HG02938 (cell line): Measurements from ENCODE around the gene HSDL1.

Source experiments
- ATAC-seq: cut with Tn5 transposase; IDR thresholded peaks from one replicate; pipeline ENCODE4 v1.9.1; 2021; ENCODE audit warnings: mild to moderate bottlenecking, moderate library complexity; ENCODE audit not compliant: unreplicated experiment

HSDL1 gene

DNA sequence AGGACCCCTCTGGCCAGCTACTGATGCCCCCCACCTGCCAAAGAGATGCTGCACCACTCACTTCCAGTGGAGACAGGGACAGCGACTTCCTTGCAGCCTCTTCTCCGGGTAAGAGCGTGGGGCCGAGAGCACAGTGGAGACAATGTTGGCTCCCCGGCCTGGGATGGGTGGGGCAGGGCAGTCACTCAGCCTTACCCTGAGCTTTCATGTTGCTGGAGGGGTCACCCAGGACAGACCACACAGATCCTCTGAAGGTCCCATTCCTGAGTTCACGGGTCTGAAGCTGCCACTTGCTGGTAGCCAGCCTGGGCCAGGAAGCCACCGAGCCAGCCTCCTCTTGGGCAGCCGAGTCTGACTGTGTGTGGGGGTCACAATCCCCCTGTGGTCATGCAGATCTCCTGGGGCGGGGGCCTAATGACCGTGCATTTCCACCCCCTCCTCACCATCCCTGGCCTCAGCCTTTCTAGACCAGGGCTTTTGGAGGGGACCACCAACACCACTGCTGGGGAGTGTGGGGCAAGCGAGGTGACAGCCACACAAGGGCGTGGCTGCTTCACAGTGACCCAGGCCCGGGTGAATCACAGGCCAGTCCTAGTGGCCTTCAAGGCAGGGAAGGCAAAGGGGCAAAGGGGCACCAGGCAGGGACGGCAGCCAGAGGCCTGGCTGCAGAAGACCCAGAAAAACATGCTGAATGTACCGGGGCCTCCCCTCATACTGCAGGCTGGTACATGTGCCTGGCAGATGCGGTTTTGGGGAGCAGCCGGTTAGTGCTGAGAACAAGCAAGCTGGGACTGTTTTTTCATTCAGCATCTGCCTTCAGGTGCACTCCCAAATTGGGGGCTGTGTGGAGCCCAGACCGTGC lies 31.4 kb upstream of the HSDL1 start:
- no peak for ATAC-seq

GRCh38 chr16:84175350-84176081 lies 30.5 kb upstream of the HSDL1 start:
- ATAC-seq, result peak; percentile 85

DNA sequence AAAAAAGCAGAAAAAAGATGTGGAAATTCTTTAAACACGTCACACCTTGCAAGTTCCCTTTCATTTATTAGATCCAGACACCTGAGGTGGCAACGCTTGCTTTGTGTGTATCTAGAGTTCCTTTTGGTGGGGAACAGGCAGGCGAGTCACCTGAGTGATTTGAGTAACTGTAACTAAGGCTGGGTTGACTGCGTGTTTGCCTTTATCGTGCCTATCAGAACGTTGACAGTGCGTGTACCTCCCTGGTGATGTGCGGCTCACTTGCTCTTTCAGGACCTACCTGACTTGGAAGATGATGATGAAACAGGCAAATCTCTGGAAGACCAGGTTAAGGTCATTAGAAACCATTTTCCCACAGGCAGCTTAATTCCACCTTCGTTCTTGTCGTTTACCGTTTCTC lies 29.4 kb upstream of the HSDL1 start:
- no peak for ATAC-seq

GRCh38 chr16:84169765-84170310 lies 24.9 kb upstream of the HSDL1 start:
- ATAC-seq, result no peak

- ATAC-seq, result no peak
These were observed 22.1 kb upstream of the HSDL1 start for GRCh38 chr16:84166796-84167695.

DNA sequence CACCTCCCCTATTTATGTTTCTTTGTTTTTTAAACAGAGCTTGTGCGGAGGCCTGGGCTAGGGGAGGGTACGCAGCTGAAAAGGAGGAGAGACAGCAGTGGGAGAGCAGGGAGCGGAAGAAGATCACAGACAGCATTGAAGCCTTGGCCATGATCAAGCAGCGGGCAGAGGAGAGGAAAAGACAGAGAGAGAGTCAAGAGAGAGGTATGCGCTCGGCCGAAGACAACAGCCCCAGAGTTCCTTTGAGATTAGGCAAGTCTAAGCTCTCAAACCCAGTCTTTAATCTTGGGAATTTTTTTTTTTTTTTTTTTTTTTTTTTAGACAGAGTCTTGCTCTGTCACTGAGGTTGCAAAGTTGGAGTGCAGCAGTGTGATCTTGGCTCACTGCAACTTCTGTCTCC lies 20.8 kb upstream of the HSDL1 start:
- ATAC-seq, result no peak

DNA sequence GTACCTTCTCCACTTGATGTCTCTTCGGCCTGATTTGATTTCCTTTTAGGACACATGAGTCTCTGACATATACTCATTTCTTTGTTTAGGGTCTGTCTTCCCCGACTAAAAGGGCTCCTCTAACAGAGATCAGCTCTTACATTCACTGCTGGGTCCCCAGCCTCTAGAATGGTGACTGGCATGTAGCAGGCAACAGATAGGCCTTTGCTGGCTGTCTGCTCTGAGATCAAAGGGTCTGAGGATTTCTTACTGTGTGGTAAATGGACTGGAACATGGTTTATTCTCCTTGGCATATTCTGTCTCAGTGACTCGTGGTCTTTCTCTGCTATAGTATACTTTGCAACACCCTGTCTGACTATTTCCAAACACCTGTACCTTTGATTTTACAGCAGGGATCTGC lies 16.8 kb upstream of the HSDL1 start:
- ATAC-seq, result no peak

- no peak for ATAC-seq
These were observed 16.1 kb upstream of the HSDL1 start for GRCh38 chr16:84161037-84161436.

DNA sequence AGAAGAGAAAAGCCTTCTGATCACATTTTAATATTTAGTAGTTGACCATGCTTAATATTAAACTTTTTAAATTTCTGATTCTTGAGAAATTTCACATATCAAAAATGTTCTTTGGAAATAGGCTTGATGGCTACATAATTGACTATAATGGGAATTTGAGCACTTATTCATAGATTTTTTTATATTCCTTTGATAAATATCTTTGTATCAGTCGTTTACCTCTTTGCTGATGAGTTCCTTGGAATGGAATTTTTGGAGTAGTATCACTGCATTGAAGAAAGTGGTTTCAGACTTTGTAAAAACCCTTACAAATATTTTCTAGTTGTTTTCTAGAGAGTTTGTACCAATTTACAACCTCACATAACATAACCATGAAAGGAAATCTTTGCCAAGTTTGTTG lies 14.8 kb upstream of the HSDL1 start:
- ATAC-seq, result no peak

DNA sequence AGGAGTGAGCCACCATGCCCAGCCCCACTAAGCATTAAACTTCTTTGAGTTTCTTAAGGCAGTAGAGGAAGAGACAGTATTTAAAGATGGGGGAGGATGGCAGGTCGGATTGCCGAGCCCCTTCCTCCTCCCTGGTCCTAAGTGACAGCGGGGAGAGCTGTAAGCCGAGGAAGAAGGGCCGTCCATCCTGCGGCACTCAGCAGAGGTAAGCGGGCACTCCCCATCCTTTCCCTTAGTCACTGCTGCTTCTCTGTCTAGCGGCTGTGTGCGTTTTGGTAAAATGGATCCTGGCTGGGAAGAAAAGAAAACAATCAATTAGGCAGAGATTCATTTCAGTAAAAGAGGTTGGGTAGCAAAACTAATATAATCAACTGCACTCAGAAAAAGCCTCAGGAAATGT lies 14.0 kb upstream of the HSDL1 start:
- ATAC-seq, result no peak

- ATAC-seq, result no peak
These were observed 11.4 kb upstream of the HSDL1 start for GRCh38 chr16:84156342-84156784.

GRCh38 chr16:84155771-84156170 lies 10.8 kb upstream of the HSDL1 start:
- no peak for ATAC-seq

DNA sequence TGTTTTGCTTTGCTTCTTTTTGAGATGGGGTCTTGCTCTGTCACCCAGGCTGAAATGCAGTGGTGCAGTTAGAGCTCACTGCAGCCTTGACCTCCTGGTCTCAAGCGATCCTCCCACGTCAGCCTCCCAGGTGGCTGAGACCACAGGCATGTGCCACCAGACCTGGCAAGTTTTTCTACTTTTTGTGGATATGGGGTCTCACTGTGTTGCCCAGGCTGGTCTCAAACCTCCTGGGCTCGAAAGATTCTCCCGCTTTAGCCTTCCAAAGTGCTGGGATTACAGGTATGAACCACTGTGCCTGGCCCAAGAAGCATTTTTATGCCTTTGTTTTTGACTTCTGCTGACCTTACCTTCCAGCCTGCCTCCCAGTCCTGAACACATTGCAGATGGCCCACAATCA lies 10.2 kb upstream of the HSDL1 start:
- no peak for ATAC-seq

- no peak for ATAC-seq
These were observed 8.8 kb upstream of the HSDL1 start for GRCh38 chr16:84153660-84154214.

- no peak for ATAC-seq
These were observed 5.9 kb upstream of the HSDL1 start for GRCh38 chr16:84150926-84151325.

DNA sequence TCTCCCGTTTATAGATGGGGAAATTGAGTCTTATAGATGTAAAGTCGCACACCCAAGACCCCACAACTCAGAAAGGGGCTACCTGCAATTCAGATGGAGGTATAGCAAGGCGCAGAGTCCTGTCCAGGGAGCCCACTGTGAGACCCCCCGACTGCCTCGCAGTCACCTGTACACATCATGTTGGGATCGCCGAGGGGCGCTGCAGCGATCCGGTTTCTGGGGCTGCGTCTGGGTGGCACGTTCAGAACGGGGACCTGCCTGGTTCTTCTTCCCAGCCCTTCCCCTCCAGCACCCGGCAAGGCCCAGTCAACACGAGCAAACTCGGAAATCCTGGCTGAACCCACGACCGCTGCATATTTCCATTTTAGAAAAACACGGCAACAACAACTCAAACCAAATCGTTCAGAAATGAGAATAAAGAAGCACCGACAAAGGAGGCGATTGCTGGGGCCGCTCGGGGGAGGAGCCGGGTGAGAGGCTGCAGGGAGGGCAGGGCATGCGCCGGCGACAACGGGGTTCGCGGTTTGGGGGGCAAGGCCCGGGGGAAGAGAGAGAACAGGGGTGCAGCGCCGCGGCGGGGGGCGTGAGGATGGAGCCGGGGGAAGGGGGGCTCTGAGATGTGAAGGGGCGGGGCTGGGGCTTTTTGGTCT lies 643 bp downstream of the HSDL1 start:
- peak; percentile 18 for ATAC-seq

DNA sequence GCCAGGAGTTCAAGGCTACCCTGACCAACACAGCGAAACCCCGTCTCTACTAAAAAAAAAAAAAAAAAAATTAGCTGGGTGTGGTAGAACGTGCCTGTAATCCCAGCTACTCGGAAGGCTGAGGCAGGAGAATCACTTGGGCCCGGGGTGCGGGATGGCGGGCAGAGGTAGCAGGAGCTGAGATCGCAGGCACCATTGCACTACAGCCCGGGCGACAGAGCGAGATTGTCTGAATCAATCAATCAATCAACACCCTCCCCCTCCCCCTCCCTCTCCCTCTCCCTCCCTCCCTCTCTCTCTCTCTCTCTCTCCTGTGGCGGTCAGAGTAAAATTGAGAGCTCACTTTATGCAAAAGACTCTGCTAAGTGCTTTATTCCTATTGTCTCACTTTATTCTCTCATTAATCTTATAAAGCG lies 1.2 kb downstream of the HSDL1 start:
- no peak for ATAC-seq

- no peak for ATAC-seq
These were observed 1.9 kb downstream of the HSDL1 start for GRCh38 chr16:84143081-84143480.

GRCh38 chr16:84141143-84141670 lies 3.8 kb downstream of the HSDL1 start:
- no peak for ATAC-seq
